C4-2B (cell line): Measurements from ENCODE around the gene GRK2.

Experiments
- H3K27ac ChIP-seq: fragments of 450-650 bp; 2 replicates; pipeline ENCODE4 v1.5.1; 2017
- CTCF ChIP-seq: fragments of 450-650 bp; conservative IDR thresholded peaks from 2 replicates; pipeline ENCODE4 v1.5.1; 2017; ENCODE audit warnings: mild to moderate bottlenecking
- ZFX ChIP-seq: fragments of 450-650 bp; IDR thresholded peaks from 2 replicates; pipeline ENCODE4 v1.6.1; 2017

The GRK2 gene

GRCh38 chr11:67292671-67293070, 26.4 kb downstream of the GRK2 start:
- H3K27ac ChIP-seq, result no peak overlapping the region
- TF ChIP-seq ZFX (no peak), CTCF (no peak)

- TF ChIP-seq CTCF, result no peak
- H3K27ac ChIP-seq, result no peak overlapping the region
Observed at GRCh38 chr11:67293090-67293489, 26.8 kb downstream of the GRK2 start.

GRCh38 chr11:67295846-67296245, 29.6 kb downstream of the GRK2 start:
- TF ChIP-seq CTCF (no peak), ZFX (no peak)
- no peak overlapping the region for H3K27ac ChIP-seq

- TF ChIP-seq CTCF, result no peak
- TF ChIP-seq ZFX, result no peak
- H3K27ac ChIP-seq, result no peak overlapping the region
Observed at GRCh38 chr11:67298786-67299185, 32.5 kb downstream of the GRK2 start.

- H3K27ac ChIP-seq, result no peak overlapping the region
- TF ChIP-seq ZFX (no peak), CTCF (no peak)
Observed at GRCh38 chr11:67299471-67300191, 33.4 kb downstream of the GRK2 start.

GRCh38 chr11:67300256-67300755, 34.0 kb downstream of the GRK2 start:
- H3K27ac ChIP-seq, result no peak overlapping the region
- no peak for TF ChIP-seq ZFX

GRCh38 chr11:67300756-67301312, 34.6 kb downstream of the GRK2 start:
- no peak overlapping the region for H3K27ac ChIP-seq
- TF ChIP-seq ZFX (no peak), CTCF (no peak)
